Dendritic cell treated with granulocyte-macrophage colony-stimulating factor and Interleukin-4, amounts not matched to agents 40 ng/mL and 50 ng/mL, for 4 days (primary cell): ENCODE data around the gene SMARCD3.
A peak's percentile ranks its signal among the peaks of the same experiment; 100 is the strongest.

Experiments used
- H3K27ac Mint-ChIP-seq: one replicate; pipeline ENCODE4 v1.8.0; 2022; ENCODE audit warnings: mild to moderate bottlenecking, mixed read lengths
- H3K27me3 Mint-ChIP-seq: one replicate; pipeline ENCODE4 v1.8.0; 2022; ENCODE audit warnings: mild to moderate bottlenecking, mixed read lengths
- H3K36me3 Mint-ChIP-seq: one replicate; pipeline ENCODE4 v1.8.0; 2022; ENCODE audit warnings: low read depth, mixed read lengths
- H3K4me1 Mint-ChIP-seq: one replicate; pipeline ENCODE4 v1.8.0; 2022; ENCODE audit warnings: low read depth, mixed read lengths
- H3K4me3 Mint-ChIP-seq: one replicate; pipeline ENCODE4 v1.8.0; 2022; ENCODE audit warnings: mild to moderate bottlenecking, moderate library complexity, mixed read lengths
- H3K9me3 Mint-ChIP-seq: one replicate; pipeline ENCODE4 v1.8.0; 2022; ENCODE audit warnings: mixed read lengths
- intact Hi-C: fragments of 100-400 bp; cut with micrococcal nuclease; formaldehyde crosslinking; loops from one replicate; pipeline ENCODE4 v1.15.0; 2022

Gene SMARCD3

DNA sequence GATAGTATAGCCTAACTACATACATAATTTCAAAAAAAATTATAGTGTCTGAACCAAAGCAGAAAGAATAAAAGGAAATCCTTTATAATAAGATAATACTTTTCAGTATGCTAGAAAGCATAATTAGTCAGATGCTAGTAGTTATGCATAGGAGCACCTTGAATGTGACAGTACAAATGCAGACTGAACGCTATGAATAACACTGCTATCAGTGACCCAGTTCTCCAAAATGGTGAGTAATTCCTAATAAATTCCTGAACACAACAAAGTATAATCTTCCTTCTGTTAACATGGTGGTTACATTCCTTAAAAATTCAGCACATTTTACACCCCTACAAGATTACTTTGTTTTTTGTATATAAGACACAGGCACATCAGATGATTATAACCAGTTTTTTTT is 17.4 kb downstream of the SMARCD3 start:
- Mint-ChIP-seq H3K27me3 (peaks cover 1% of the 10 kb centered on the region), H3K36me3 (peaks cover 44% of the 10 kb centered on the region), H3K4me1 (peaks cover 53% of the 10 kb centered on the region), H3K27ac (no peak overlapping the region), H3K4me3 (no peak overlapping the region), H3K9me3 (no peaks in the 10 kb centered on the region)
- intact Hi-C loops, result no loop called here

DNA sequence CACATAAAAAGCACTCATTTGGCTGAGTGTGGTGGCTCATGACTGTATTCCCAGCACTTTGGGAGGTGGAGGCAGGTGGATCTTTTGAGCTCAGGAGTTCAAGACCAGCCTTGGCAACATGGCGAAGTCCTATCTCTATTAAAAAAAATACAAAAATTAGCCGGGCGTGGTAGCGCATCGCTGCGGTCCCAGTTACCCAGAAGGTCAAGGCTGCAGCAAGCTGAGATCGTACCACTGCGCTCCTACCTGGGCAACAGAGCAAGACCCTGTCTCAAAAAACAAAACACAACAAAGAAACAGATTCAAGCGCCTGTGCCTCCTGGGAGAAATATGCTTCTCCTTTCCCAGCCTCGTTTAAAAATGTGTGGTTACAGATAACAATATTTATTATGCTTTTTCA is 19.2 kb downstream of the SMARCD3 start:
- H3K4me1 Mint-ChIP-seq, result peaks cover 61% of the 10 kb centered on the region
- H3K27ac Mint-ChIP-seq, result no peak overlapping the region
- H3K4me3 Mint-ChIP-seq, result no peak overlapping the region
- peaks cover 1% of the 10 kb centered on the region for H3K27me3 Mint-ChIP-seq
- peaks cover 42% of the 10 kb centered on the region for H3K36me3 Mint-ChIP-seq
- no peaks in the 10 kb centered on the region for H3K9me3 Mint-ChIP-seq
- intact Hi-C loops, result loop anchor here (5.0 kb wide), 1 partner anchor 123 kb away; no protein-coding TSS in a partner anchor

DNA sequence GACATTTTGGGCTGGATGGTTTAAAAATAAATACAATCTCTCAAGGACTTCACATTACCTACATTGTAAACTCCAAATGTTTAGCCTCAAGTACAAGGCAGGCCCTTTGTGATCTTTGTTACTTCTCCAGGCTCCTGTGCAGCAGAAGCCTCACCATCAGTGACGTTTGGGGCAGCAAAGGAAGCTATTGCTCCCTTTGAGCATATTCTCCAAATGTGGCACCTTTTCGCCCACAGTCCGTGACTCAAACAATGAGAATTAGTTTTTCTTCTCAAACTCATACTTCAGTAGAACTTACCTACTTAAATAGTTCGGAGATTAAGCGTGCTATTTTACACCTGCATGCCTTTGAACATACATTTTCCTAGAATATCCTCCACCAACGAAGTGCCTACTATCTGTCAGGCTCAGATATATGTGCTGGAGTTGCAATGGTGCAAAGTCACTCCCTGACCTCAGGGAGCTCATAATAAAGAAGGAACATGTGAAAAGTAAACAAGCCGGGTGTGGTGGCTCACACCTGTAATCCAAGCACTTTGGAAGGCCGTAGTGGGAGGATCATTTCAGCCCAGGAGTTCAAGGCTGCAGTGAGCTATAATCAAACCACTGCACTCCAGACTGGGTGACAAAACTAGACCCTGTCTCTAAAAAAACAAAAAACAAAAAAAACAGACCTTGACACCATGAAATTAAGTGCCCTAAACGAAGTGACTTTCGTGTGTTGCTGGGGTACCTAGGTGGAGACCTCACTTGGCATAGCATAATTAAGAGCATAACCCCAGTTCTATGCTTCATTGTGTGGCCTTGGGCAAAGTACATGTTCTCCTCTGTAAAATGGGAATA is 20.2 kb downstream of the SMARCD3 start:
- Mint-ChIP-seq H3K9me3 (no peaks in the 10 kb centered on the region), H3K4me1 (peaks cover 51% of the 10 kb centered on the region), H3K27ac (peak overlapping the region; percentile 93), H3K27me3 (peaks cover 1% of the 10 kb centered on the region), H3K36me3 (peaks cover 43% of the 10 kb centered on the region), H3K4me3 (peak overlapping the region; percentile 96)
- intact Hi-C loops, result loop anchor here (5.0 kb wide), 1 partner anchor 124 kb away; no protein-coding TSS in a partner anchor

DNA sequence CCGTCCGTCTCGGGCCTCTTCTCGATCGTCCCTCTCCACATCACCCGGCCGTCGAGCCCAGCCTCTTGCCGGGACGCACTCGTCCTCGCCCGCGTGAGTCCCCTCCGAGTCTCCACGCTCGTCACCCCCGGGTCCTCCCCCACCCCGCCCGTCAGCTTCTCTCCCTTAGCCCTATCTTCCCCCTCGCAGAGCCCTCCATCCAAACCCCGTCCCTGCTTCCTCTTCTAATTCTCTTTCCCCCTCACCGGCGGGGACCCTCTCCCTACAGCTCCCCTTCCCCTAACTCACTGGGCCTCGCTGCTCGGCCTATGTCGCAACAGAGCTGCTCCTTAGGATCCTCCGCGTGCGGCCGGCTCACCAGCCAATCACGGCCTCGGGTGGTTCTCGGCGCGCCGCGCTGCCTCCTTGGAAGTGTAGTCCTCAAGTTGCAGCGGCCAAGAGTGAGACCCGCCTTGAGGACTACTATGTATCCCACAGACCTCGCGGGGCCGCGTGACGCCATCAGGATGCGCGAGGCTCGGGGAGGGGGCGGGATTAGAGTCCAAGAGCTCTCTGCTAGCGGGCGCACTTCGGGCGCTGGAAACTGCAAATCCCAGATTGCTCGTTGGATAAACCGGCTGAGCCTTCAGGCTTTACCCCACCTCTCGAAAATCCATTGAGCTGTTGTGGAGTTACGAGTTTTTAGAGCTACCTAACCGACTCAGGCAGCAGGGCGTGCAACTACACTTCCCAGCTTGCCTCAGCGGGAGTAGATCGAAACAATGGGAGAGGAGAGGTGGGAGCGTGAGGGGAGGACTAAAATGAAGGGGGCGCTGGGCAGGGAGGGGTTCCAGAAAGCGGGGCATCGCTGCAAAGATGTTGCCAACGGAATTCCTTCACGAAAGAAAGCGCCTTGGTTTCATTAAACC is 21.4 kb downstream of the SMARCD3 start, which contains the start of gene ABCF2:
ABCF2 (minus strand) TSS at position 331 of the 908 bp plus-strand sequence. CDS start 747 bp downstream, outside the sequence.
- Mint-ChIP-seq H3K27me3 (peaks cover 1% of the 10 kb centered on the region), H3K4me3 (peak within 1 kb of the TSS; percentile 96), H3K4me1 (peaks cover 45% of the 10 kb centered on the region), H3K9me3 (no peaks in the 10 kb centered on the region), H3K36me3 (peaks cover 47% of the 10 kb centered on the region), H3K27ac (peak within 1 kb of the TSS; percentile 93)
- intact Hi-C loops, result loop anchor here (2.0 to 5.0 kb wide), 2 partner anchors 18 to 125 kb away; no protein-coding TSS in a partner anchor

DNA sequence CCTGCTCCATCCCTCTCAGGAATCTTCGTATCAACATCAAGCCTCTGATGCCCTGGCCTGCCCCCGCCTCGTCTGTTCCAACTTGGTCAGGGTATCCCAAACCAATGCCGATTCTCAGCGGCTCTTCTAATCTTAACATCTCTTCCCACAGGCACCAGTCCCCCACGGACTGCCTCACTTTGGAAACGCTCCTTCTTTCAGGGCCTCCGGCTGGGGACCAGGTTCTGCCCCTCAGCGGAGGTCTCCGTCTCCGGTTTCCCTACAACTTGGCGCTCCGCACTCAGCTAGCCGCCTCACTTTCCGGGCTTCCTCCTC is 22.0 kb downstream of the SMARCD3 start:
- H3K4me3 Mint-ChIP-seq, result peak overlapping the region; percentile 96
- H3K27me3 Mint-ChIP-seq, result peaks cover 1% of the 10 kb centered on the region
- H3K36me3 Mint-ChIP-seq, result peaks cover 50% of the 10 kb centered on the region
- H3K27ac Mint-ChIP-seq, result peak overlapping the region; percentile 93
- H3K9me3 Mint-ChIP-seq, result no peaks in the 10 kb centered on the region
- H3K4me1 Mint-ChIP-seq, result peaks cover 39% of the 10 kb centered on the region
- intact Hi-C loops, result loop anchor here (2.0 to 5.0 kb wide), 2 partner anchors 18 to 126 kb away; no protein-coding TSS in a partner anchor

DNA sequence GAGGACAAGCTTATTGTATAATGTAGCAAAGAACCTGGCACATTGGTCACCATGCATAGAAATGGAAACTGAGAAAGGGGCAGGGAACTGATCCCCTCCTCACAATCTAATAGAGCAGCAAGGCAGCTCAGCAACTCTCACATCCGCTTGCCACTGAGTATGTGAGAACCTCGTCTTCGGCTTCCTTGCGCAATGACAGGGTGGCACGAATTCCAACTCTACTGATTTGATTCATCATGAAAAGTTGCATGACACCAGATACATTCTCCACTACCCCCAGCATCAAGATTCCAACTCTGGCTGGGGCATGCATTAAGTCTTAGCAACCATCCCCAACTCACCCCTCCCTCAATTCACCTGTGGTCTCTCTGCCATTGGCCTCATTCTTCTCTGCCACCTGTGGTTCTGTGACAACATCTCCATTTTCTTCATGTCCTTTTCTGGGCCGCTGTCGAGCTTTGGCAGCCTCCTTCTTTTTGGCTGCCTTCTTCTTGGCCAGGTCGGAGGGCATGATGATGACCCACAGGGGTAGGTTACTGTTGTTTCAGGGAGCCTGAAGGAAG is 22.5 kb downstream of the SMARCD3 start:
- Mint-ChIP-seq H3K4me3 (peak overlapping the region; percentile 96), H3K4me1 (peaks cover 37% of the 10 kb centered on the region), H3K27ac (peak overlapping the region; percentile 93), H3K27me3 (peaks cover 1% of the 10 kb centered on the region), H3K36me3 (peaks cover 55% of the 10 kb centered on the region), H3K9me3 (no peaks in the 10 kb centered on the region)
- intact Hi-C loops, result loop anchor here (2.0 to 5.0 kb wide), 2 partner anchors 19 to 126 kb away; no protein-coding TSS in a partner anchor

DNA sequence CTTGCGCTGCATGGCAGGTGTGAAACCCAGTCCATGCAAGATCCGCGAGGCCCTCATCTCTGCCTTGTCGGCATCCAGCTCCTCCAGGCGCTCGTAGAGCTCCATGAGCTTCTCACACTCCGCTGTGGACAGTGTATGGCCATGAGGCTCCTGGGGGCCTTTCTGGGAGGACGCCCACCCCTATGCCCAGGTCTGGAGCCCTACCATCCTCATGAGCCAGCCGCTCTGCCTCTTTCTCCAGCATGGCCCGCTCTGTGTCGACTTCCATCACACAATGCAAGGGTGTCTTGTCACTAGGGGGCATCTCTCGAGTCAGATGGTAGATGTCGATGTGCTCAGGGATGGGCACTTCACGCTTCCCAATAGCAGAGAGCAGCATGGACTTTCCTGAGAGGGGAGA is 24.8 kb downstream of the SMARCD3 start:
- Mint-ChIP-seq H3K27me3 (no peaks in the 10 kb centered on the region), H3K9me3 (no peaks in the 10 kb centered on the region), H3K4me3 (no peak overlapping the region), H3K4me1 (peaks cover 37% of the 10 kb centered on the region), H3K27ac (no peak overlapping the region), H3K36me3 (peaks cover 78% of the 10 kb centered on the region)
- intact Hi-C loops, result no loop called here

DNA sequence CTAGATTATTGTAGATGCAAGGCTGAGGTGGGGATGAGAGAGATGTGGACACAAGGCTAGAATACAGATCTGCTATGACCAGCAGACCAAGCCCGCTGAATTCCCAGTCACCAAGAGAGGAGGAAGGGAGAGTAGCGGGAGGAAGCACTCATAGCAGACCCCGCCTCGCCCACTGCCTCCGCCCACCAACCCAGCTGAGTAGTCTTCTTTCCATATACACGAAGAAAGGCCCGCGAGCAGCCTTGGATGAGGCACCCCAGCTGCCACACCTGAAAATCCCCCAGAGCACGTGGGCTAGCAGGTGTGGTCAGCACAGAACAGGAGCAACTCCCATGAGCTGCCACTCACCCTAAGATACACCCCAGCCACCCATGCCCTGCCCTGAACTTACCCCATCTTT is 30.3 kb downstream of the SMARCD3 start:
- H3K27me3 Mint-ChIP-seq, result no peaks in the 10 kb centered on the region
- intact Hi-C loops, result no loop called here
- H3K9me3 Mint-ChIP-seq, result no peaks in the 10 kb centered on the region
- H3K27ac Mint-ChIP-seq, result no peak overlapping the region
- no peaks in the 10 kb centered on the region for H3K4me1 Mint-ChIP-seq
- no peak overlapping the region for H3K4me3 Mint-ChIP-seq
- H3K36me3 Mint-ChIP-seq, result peaks cover 95% of the 10 kb centered on the region

DNA sequence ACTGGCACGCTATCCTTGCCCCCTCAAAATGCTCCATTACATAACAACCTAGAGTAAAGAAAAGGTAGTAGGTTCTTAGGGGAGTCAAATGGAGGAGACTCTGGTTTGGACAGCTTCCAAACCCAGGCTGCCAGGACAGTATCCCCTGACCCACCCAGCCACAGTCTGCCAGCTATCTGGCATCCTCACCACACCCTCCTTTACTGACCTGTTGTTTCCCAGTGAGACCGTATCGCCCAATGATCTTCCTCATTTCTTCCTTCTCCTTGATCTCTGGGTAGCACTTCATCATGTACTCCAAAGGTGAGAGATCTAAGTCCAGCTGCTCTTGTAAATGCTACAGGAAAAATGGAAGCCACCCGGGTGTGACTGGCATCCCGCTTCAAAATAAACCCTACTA is 33.1 kb downstream of the SMARCD3 start:
- Mint-ChIP-seq H3K36me3 (peaks cover 90% of the 10 kb centered on the region), H3K27me3 (no peaks in the 10 kb centered on the region), H3K4me1 (no peaks in the 10 kb centered on the region), H3K9me3 (no peaks in the 10 kb centered on the region), H3K27ac (no peak overlapping the region), H3K4me3 (no peak overlapping the region)
- intact Hi-C loops, result no loop called here

DNA sequence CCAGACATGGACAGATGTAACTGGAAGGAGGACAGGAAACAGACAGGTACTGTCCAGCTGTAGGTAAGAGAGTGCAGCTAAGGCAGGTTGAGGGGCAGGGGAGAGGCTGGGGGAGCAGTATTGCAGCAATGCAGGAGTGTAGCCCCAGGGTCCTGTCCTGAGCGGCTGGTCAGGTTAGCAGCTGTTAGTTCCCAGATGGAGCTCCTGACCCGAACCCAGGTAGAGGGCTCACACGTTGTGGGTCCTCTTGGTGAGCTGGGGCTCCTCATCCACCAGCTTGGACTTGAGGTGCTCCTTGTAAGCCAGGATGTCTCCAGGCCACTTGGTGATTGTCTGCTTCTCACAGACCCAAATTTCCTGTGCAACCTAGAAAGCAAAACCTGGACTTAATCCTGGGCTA is 34.7 kb downstream of the SMARCD3 start:
- Mint-ChIP-seq H3K27ac (no peak overlapping the region), H3K9me3 (no peaks in the 10 kb centered on the region), H3K27me3 (peaks cover 2% of the 10 kb centered on the region), H3K4me1 (no peaks in the 10 kb centered on the region), H3K4me3 (no peak overlapping the region), H3K36me3 (peaks cover 75% of the 10 kb centered on the region)
- intact Hi-C loops, result no loop called here

DNA sequence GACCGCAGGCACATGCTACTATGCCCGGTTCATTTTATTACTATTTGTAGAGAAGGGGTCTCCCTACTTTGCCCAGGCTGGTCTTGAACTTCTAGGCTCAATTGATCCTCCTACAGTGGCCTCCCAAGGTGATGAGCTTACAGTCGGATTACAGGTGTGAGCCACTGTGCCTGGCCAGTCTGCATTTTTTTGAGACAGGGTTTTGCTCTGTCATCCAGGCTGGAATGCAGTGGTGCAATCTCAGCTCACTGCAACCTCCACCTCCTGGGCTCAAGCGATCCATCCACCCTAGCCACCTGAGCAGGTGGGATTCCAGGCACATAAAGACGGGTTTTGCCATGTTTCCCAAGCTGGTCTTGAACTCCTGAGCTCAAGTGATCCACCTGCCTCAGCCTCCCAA is 35.9 kb downstream of the SMARCD3 start:
- Mint-ChIP-seq H3K27ac (no peak overlapping the region), H3K4me3 (no peak overlapping the region), H3K9me3 (no peaks in the 10 kb centered on the region), H3K4me1 (no peaks in the 10 kb centered on the region), H3K27me3 (peaks cover 6% of the 10 kb centered on the region), H3K36me3 (peaks cover 63% of the 10 kb centered on the region)
- intact Hi-C loops, result no loop called here

DNA sequence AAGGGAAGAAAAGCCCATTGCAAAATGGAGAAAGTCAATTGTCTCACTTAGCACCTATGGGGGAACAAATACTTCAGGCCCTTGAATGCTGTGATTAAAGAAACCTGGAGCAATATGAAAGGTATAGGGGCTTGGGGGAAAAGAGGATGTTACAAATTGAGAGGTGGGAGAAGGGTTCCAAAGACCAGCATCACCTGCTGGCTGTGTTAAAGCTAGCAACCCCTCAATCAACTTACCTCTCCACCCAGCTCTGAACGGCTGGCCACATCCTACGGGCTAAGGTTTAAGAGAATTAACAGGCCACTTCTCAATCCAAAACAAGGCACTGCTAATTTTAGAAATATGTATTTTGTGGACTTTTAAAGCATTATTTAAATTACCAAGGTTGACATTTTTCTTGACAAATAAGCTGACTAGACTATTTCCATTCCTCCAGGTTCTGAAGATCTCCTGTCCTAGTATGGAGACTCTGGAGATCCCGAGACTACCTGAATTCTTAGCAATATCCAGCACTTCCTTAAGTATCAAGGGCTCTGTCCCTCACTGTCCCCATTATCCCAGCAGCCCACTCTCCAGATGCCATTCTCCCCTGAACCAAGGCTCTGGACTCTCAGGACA is 37.2 kb downstream of the SMARCD3 start:
- peaks cover 51% of the 10 kb centered on the region for H3K36me3 Mint-ChIP-seq
- no peak overlapping the region for H3K4me3 Mint-ChIP-seq
- intact Hi-C loops, result no loop called here
- H3K4me1 Mint-ChIP-seq, result no peaks in the 10 kb centered on the region
- H3K27me3 Mint-ChIP-seq, result peaks cover 19% of the 10 kb centered on the region
- H3K9me3 Mint-ChIP-seq, result no peaks in the 10 kb centered on the region
- H3K27ac Mint-ChIP-seq, result no peak overlapping the region

DNA sequence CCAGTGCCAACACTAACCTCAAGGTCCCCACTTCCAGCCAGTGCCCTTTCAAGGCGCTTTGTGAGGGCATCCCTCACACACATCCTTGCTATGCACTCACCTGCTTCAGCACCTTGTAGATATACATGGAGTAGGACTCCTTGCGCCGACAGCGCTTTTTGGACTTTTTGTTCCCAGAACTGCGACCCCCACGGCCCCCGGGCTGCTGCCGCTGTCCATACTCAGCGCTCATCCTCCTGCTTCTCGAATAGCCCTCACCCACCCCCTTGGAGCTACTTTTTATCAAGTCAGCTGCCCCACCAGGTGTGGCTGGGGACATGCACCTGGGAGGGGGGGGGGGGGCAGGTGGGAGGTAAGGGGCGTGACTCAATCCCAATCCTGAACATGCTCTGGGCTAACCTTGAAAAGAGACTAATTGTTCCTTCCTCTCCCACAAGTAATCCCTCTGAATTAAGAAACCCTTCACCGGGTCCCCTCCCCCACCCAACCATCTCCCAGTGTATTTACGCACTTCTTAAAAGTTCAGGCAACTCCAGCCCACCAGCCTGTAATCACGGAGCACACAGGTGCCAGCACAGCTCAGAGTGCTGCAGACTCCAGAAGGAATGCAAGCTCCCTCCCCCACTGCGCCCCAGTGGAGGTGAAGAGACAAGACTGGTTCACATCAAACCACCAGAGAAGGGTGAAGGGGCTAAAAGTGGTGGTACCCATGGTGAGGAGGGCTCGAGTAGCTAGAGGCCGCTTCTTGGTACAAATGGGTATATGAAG is 38.2 kb downstream of the SMARCD3 start, which contains the start of gene H2BK1:
H2BK1 (minus strand) TSS at position 402 of the 768 bp plus-strand sequence; CDS start at position 232, 170 bp downstream.
- no peak within 1 kb of the TSS for H3K4me3 Mint-ChIP-seq
- peaks cover 42% of the 10 kb centered on the region for H3K36me3 Mint-ChIP-seq
- no peaks in the 10 kb centered on the region for H3K4me1 Mint-ChIP-seq
- intact Hi-C loops, result no loop called here
- peaks cover 28% of the 10 kb centered on the region for H3K27me3 Mint-ChIP-seq
- no peaks in the 10 kb centered on the region for H3K9me3 Mint-ChIP-seq
- no peak within 1 kb of the TSS for H3K27ac Mint-ChIP-seq
